HG03521 (cell line): ENCODE data around the gene STRIP1.

Experiments
- ATAC-seq: cut with Tn5 transposase; IDR thresholded peaks from one replicate; pipeline ENCODE4 v1.9.1; 2021; ENCODE audit warnings: mild to moderate bottlenecking, moderate library complexity; ENCODE audit not compliant: unreplicated experiment

Gene STRIP1

DNA sequence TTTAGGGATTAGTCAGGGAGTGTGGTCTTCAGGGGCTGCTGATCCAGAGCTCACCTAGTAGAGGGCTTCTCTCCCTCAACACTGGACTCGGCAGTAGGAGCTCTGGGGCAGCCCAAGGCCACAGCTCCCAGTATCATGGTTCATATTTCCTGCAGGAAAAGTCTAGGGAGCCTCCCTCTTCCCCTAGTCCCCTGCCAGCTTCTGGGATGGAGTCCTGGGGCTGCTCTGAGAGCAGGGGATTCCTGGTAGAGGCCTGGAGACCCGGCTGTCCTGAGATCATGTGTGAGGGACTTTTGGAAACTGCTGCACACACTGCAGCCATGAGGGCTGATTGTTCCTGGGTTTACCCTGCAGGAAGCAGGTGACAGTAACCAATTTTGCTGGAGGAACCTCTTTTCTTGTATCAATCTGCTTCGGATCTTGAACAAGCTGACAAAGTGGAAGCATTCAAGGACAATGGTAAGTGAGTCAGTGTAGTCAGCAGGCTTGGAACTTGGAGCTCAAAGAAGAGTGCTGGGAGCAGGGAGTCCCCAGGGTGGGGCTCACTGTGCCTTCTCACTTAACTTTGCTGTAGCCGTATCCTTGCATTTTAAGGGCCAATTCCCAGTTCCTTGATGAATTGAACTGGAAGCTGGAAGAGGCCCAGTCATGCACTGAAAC, 16.3 kb downstream of the STRIP1 start:
- no peak for ATAC-seq

DNA sequence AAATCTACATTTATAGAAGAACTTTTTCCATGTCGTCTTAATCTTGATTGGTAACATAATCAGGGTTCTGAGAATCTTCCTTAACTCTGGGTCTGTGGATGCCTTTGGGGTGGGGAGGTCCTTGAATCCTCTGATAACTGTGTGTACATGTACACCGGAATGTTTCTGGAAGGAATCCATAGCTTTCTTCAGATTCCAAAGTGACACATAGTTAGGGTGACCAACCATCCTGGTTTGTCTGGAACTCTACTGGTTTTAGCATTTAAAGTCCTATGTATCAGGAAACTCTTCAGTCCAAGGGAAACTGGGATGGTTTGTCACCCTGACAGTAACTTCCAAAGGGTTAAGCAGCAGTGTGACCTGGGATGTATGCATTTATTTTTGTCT, 16.8 kb downstream of the STRIP1 start:
- no peak for ATAC-seq

DNA sequence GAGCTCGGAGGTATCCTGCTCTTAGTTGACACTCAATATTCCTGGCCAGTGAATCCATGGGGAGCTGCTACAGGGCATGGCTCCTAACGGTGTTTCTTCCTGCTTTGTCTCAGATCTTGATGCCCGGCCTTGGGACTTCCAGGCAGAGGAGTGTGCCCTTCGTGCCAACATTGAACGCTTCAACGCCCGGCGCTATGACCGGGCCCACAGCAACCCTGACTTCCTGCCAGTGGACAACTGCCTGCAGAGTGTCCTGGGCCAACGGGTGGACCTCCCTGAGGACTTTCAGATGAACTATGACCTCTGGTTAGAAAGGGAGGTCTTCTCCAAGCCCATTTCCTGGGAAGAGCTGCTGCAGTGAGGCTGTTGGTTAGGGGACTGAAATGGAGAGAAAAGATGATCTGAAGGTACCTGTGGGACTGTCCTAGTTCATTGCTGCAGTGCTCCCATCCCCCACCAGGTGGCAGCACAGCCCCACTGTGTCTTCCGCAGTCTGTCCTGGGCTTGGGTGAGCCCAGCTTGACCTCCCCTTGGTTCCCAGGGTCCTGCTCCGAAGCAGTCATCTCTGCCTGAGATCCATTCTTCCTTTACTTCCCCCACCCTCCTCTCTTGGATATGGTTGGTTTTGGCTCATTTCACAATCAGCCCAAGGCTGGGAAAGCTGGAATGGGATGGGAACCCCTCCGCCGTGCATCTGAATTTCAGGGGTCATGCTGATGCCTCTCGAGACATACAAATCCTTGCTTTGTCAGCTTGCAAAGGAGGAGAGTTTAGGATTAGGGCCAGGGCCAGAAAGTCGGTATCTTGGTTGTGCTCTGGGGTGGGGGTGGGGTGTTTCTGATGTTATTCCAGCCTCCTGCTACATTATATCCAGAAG, 19.4 kb downstream of the STRIP1 start:
- ATAC-seq, result no peak

DNA sequence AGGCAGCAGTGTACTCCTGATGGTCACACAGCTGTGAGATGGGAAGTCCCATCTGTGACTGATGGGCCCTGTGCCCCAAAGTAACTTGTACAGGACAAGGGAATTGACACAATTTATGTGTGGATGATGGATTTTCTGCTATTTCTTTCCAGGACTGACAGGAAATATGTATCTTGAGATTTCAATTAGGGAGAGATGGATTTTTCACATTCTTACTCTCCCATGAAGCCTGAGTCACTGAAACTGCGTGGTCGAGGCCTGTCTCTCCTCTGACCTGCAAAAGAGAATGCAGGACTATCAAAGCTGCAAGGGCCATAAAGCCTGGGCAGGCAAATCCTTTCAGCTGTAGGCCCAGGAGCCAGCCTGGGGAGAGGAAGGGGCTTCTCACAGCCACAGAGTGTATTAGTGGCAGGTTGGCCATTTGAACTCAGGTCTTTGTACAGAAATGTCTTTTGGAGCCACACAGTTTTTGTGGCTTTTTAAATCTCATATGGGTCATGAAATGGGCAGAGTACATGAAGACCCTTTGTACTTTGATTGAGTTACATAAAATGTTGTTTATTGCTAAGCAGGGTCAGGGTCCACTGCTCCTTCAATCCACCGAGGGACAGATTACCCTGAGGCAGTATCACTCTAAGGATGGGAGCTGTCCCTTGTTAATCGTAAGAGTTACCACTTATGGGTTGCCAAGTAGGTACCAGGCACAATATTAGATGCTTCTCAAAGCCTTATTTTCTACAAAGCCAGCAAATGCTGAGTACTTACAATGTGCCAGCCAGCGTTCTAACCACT, 21.3 kb downstream of the STRIP1 start:
- ATAC-seq, result no peak

DNA sequence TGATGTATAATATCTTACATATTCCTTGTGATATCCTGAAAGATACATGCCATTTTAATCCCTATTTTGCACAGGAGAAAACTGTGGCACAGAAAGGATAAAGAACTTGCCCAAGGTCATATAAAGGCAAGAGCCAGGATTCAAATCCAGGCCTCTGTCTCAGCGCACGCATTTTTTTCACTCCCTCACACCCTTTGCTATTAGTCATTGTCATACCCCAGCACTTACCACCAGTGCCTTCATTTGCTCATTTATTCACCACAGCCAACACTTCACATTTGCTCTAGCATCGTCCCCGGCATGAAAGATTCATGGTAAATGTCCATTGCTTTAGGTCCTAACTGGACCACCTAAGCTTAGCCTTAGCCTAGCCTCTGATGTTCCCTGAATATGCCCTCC, 21.9 kb downstream of the STRIP1 start:
- ATAC-seq, result no peak

DNA sequence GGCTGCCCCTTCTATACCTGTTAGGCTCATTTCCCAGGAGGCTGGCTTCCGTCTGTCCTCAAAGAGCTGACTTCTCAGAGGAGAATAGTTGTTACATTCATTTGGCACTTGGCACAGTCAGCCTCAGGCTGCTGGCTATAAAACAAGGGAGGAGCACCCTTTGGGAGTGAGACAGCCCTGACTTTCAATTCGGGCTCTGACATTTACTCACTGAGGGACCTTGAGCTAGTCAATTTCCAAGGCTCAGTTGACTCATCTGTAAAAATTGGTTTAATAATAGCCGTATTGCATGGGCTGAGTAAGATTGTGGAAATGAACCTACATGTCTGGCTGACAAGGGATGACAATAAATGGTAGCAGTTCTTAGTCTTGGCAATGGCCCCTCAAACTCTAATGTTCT, 22.4 kb downstream of the STRIP1 start:
- ATAC-seq, result no peak

DNA sequence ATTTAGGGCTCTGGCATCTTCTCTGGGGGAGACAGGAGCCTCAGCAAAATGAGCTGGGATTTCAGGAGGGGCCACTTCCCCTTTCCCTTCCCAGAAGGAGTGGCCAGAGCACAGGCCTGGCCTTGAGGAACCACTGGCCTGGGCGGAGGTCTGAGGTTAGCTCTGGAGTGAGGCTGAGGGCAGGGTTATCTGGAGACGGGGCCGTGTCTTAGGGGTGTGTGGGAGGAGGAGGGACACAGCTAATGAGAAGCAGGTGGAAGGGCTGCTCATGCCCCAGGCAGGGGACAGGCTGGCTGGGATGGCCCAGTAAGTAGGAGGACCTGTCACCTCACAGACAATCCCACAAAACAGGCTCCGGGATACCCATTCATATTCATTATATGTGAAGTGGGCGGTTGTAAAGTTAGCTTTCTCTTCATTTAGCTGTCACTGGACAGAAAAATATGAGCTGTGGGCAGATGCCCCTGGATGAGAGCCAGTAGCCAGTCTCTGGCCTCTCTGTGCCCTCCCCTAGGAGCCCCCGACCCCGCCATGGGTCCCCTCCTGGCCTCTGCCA, 23.6 kb downstream of the STRIP1 start:
- ATAC-seq, result no peak

DNA sequence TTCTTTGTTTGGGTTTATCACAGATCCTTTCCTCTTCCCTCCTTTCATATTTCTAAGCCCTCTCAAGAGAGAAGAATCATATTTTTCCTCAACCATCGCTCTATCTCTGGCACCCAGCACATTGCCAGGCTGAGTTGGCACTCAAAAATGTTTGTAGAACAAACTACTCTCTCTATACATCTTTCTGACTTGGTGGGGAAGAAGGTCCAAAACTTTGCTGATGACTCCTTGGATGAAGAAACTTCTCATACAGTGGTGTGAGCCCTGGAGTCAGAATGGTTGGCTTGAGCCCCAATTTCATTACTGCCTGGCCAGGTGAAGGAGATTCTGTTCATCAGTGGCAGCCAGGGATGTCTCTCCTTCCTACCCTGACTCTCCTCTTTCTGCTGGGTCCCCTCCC, 24.2 kb downstream of the STRIP1 start:
- ATAC-seq, result no peak

DNA sequence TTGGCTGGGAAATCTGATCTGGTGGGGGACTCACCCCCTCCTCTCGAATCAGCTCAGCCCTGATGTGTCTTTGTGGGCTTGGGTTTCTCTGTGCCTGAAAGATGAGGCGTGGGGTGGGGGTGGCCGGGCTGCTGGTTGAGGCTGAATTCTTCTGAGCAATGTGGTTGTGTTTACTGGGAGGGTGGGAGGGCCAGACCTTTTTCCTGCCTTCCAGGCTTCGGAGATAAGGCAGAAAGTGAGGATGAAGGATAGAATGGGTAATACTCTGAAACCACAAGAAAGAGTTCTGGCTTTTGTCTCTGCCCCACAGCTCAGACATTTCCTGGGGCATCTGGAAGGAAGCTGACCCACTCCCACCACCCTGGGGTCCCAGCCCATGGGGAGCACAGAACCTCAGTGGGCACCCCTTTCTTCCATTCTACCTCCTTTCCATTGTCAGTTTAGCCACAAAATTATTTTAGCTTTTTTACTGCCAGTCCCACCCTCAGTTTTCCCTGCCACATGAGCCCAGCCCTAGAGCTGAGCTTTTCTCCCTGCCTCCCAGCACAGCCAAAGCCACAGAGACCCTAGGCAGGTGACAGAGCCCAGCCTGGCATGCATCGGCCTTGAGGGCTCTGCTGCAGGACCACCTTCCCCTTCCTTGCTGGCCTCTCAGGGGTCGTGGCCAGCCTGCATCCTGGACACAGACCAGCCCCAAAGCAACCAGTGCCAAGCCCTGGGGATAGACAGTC, 24.9 kb downstream of the STRIP1 start:
- no peak for ATAC-seq

DNA sequence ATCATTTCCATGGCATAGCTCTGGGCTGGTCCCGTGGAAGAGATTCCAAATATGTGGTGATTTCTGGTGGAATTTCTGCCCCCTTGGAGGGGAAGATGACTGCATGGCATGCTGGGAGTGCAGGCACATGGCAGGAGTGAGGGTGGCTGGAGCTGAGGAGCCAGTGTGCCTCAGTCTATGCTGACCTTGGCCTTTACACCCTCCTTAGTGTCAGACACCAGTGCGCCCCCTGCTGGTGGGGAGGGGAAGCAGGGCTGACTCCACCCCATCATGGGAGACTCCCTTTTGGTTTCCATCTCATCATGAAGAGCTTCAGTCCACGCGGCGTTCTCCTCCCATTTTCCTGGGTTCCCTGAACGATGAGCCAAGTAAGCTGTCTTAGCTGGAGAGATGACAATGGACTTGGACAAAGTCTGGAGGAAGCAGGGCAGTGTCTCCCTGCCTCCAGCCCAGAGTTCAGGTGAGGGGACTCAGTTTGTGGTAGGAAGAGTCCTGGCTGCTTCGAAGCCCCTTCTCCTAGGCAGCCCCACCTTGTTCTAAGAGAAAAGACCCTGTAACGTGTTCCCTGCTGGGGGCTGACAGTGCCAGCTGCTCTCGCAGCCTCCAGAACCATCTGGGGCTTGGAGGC, 25.7 kb downstream of the STRIP1 start:
- ATAC-seq, result no peak

DNA sequence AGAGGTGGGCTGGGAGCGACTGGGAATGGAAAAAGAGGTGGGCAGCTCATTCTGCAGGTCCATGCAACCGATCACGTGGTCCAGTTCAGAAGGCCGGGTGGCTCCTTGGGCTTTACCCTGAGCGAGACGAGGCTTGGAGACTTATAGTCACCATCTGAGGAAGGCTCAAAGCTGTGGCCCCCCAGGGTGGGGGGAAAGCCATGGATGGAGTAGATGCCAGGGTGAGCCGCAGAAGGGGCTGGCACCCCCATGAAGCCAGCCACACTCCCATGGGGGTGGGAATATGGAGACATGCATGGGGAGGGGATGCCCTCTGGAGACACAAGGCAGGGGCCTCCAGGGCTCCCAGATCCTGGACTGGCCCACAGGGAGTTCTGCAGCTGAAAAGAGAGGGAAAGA, 26.2 kb downstream of the STRIP1 start:
- ATAC-seq, result no peak

DNA sequence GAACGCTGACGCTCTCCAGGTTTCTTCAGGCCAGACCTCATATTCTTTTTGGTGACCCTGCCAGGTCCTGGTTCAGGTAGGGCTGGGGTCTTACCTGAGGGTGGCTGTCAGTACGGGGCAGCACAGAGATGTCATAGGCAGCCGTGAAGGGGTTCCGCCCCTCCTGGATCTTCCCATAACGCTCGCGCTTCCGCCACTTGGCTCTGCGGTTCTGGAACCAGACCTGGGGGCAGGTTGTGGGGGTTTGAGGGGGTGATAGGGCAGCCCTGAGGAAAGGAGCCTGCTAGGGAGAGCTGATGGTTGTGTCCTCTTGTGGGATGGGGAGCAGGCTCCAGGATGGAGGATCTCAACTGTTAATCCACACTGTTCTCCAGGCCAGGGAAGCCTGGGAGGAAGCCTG, 26.9 kb downstream of the STRIP1 start:
- no peak for ATAC-seq

DNA sequence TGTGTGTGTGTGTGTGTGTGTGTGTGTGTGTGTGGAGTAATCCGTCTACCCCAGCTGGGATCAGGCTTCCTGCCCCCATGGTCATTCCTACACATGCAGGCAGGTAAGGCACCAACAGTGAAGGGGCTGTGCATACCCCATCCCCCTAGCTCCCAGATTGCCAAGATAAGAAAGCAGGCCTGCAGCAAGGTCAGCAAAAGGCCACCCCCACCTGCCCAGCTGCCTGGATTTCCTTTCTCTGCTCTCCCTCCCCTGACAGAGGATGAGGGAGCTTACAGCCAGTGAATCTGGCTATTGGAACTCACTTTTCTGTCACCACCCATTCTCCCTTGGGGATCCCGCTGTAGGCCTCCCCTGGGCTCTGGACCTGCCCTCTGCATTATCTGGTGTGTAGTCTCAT, 28.2 kb downstream of the STRIP1 start:
- ATAC-seq, result no peak

DNA sequence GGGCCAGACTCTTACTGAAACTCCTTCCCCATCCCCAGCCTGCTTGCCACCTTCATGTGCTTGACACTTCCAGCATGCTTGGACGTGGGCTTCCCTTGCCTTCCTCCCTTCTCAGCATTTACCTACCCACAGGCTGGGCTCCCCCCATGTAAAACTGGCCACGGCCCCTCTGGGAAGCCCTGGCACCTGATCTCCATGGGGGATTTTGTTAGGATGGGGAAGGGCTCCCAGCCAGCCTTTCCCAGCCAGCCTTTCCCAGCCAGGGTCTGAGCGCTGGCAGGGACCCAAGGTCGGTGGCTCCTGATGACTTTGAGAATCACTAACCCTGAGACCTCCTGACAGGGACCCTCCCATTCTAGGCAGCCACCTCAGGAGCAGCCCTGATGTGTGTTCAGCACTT, 29.4 kb downstream of the STRIP1 start:
- no peak for ATAC-seq

DNA sequence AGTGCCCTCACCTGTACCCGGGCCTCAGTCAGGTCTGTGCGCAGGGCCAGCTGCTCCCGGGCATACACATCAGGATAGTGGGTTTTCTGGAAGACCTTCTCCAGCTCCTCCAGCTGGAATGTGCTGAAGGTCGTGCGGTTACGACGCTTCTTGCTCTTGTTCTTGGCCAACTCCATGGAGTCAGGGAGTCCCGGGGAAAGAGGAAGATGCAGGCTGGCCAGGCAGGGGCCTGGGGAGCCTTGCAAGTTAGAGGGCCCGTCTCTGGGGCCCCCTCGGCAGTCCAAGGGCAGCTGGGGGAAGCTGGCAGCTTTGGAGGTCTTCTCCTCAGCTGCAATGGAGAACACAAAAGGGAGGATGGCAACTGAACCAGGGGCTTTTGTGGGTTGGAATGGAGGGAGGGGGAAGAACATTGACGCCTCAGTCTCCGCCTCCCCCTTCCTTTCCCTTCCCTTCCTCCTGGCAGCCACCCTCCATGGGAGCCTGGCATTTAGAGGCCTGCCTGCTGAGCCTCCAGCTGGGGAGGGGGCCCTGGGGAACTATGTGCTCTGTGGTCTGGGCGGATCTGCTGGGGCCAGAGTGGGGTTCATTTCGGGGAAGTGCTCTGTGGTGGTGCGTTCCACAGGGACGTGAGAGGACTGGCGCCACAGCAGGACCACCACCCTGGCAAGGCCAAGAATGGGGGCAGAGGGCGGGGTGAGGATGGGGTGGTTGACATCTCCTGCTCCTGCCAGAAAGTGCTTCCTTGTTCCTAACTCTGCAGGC, 30.3 kb downstream of the STRIP1 start:
- no peak for ATAC-seq

DNA sequence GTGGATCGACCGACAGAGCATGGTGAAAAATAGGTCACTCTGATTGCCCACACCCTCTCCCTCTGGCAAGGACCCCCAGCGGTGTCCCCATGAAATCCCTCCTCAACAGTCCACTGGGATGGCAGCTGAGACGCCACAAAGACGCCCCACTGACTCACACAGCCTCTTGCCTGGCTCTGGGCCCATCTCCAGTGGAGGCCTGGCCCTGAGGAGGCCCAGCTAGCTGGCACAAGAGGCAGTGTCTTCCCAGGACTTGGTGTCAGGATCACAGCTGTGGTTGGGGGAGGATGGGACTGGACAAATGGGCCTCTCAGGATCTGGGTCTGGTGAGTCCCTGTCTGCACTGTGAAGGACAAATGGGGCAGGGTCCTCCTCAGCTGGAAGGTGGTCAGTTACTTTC, 31.4 kb downstream of the STRIP1 start:
- no peak for ATAC-seq

DNA sequence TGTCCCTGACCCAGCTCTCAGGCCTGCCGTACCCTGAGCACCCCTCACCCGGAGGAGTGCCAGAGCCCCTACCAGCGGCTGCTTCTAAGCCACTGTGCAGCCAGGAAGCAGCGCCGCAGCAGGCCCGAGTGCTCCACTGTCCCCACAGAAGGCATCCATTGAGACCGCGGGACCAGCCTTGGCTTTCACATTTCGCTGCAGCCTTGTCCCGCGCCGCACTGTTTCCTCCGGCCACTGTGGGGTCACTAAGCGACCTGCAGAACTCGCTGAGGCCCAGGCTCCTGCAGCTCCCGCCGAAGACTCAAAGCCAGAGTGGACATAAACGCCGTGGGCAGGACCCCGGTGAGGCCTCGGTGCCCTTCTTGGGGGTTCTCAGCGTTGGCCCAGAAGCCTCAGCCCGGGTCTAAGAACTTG, 33.1 kb downstream of the STRIP1 start:
- ATAC-seq, result no peak

DNA sequence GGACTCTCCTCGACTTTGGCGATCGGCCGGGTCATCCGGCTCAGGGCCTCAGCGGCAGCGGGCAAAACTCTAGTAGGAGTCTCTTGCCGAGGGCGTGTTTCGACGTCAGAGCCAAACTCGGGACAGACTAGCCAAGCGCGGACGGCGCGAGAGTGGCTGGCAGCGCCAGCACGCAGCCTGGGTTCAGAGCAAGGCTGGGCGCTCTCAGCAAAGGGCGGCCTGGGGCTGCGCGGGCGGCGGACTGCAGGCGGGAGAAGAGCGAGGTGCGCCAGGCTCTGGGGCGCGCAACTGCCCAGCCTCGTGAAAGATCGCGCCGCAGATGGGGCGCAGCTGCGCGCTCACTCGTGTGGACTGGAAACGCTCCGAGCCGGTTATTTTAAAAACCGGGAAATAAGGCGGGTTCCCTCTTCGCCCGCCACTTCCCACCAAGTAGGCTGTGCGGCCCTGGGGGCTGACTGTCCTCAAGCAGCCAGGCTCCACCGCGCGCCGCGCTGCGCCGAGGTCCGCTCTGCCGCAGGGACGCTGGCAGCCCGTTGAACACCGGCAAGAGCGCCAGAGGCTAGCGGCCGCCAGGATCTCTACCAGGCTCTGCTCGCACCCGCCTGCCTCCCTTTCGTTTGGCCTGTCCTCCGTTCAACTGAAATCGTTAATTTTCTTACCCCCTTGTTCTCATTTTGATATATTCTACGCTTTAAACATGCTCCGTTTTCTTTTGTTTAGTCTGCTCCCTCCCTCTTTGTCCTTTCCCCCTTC, 33.6 kb downstream of the STRIP1 start:
- ATAC-seq, result no peak
